Progenitor cell of endocrine pancreas (in vitro differentiated cells): ENCODE results near the gene AEN. TPM values are rescaled to one million over a fixed set of nuclear protein-coding genes. Genes with fewer than 3 reads are reported as not detected.
"Not testable (repeated sequence)": the region's sequence is repeated elsewhere in the genome, so short reads cannot be mapped to it uniquely, and the experiment has no call there.

Source experiments
- DNase-seq: peaks from one replicate; pipeline ENCODE4 v3.0.0; 2021; ENCODE audit warnings: low spot score; ENCODE audit not compliant: unreplicated experiment
- H3K27ac Mint-ChIP-seq: 2 replicates; pipeline ENCODE4 v1.8.0; 2021; ENCODE audit warnings: mild to moderate bottlenecking, moderate library complexity, mixed read lengths
- H3K27me3 Mint-ChIP-seq: 2 replicates; pipeline ENCODE4 v1.8.0; 2021; ENCODE audit warnings: mixed read lengths
- H3K36me3 Mint-ChIP-seq: 2 replicates; pipeline ENCODE4 v1.8.0; 2022; ENCODE audit warnings: mixed read lengths; ENCODE audit not compliant: insufficient read depth
- H3K4me1 Mint-ChIP-seq: 2 replicates; pipeline ENCODE4 v1.8.0; 2021; ENCODE audit warnings: low read depth, mixed read lengths
- H3K4me3 Mint-ChIP-seq: 2 replicates; pipeline ENCODE4 v1.8.0; 2021; ENCODE audit warnings: low read depth, mild to moderate bottlenecking, moderate library complexity, mixed read lengths
- H3K9me3 Mint-ChIP-seq: 2 replicates; pipeline ENCODE4 v1.8.0; 2021; ENCODE audit warnings: low read depth, mixed read lengths
- total RNA-seq: library from RNA; stranded (reverse); gene quantifications from 2 replicates; pipeline ENCODE4 v1.2.1, GENCODE V29; 2021
- TF ChIP-seq, protein P1 (sequence below): fragments of 200-600 bp; sonication (generic); IDR thresholded peaks from one replicate; pipeline ENCODE4 v1.5.0; 2021; ENCODE audit warnings: antibody characterized with exemption, mild to moderate bottlenecking; ENCODE audit not compliant: unreplicated experiment

Gene AEN
- total RNA-seq, 1 donor from 2014 or later = 28.2 TPM

DNA sequence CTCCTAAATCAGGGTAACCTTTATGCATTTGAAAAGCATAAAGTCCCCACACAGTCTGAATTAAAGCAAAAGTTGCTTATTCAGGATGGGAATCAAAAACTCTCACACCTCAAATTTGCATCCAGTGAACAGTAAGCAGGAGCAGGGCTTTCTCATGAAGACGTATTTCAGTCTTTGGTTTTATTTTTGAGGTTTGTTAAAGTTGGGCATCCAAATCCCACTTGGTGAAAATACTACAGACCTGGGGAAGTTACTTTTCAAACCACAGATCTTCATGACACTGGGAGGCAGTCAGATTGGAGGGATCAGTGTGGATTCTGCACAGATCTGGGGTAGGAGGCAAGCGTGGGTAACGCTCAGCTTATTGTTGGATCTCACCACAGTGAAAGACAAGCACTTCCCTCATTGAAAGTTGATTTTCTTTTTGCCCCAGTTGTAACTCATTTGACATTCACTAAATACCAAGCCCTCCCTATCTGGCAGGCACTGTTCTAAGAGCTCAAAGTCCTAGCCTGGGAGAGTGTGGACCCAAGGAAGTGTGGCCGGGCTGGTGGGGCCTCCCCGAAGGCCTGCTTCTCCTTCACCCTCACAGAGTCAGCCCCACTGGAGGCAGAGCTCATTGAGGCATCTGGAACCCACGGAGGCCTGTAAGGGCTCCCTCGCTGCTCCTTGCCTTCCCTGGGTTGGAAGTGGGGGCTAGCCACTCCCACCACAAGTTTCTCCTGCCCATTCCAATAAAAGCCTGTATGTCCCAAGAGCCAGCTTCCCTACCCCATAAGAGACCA, 16.9 kb downstream of the AEN start:
- Mint-ChIP-seq H3K9me3 (no peaks in the 10 kb centered on the region), H3K27me3 (peaks cover 12% of the 10 kb centered on the region), H3K27ac (peak overlapping the region; percentile 93), H3K4me1 (peaks cover 13% of the 10 kb centered on the region), H3K36me3 (peaks cover 4% of the 10 kb centered on the region), H3K4me3 (peak overlapping the region; percentile 36)
- DNase-seq = no peak
- TF ChIP-seq, protein P1, sequence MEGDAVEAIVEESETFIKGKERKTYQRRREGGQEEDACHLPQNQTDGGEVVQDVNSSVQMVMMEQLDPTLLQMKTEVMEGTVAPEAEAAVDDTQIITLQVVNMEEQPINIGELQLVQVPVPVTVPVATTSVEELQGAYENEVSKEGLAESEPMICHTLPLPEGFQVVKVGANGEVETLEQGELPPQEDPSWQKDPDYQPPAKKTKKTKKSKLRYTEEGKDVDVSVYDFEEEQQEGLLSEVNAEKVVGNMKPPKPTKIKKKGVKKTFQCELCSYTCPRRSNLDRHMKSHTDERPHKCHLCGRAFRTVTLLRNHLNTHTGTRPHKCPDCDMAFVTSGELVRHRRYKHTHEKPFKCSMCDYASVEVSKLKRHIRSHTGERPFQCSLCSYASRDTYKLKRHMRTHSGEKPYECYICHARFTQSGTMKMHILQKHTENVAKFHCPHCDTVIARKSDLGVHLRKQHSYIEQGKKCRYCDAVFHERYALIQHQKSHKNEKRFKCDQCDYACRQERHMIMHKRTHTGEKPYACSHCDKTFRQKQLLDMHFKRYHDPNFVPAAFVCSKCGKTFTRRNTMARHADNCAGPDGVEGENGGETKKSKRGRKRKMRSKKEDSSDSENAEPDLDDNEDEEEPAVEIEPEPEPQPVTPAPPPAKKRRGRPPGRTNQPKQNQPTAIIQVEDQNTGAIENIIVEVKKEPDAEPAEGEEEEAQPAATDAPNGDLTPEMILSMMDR = no peak

DNA sequence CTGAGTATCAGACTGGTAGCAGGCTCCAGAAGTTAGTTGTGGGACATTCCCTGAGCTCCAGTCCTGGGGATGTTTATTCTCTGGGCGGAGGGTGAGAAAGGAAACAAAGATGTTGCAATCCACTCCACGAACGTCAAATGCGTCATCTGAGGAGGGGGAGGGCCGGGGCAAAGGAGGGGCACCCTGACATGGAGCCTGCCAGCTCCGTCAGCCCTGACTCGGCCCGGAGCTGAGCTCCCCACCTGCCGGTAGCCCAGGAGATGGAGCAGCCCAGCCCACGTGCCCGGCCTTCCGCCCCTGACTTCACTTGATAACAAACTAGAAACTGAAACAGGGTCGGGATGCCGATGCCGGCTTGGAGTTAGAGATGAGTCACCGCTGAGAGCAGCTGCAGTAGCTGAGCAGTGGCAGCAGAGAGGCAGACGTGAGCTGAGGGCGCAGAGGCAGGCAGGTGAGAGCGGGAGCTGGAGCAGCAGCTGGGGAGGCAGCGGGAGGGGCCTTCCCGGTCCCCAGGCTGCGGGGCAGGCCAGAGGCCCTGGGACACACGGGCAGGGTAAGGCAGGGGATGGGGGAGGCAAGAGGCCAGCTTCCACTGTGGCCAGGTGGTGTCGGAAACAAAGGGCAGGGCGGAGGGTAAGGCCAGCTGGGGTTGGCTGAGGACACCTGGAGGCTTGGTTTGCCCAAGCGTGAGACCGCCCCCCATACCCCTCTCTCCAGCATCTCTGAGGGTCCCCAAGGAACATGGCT, 17.7 kb downstream of the AEN start, which contains the start of gene ISG20:
Gene ISG20 (plus strand): TSS at position 391 of the 747 bp plus-strand sequence. CDS start 351 bp downstream, at position 742.
- Mint-ChIP-seq H3K27me3 (peaks cover 12% of the 10 kb centered on the region), H3K4me1 (peaks cover 13% of the 10 kb centered on the region), H3K36me3 (no peaks in the 10 kb centered on the region), H3K27ac (peak within 1 kb of the TSS; percentile 93), H3K9me3 (no peaks in the 10 kb centered on the region), H3K4me3 (peak within 1 kb of the TSS; percentile 36)
- DNase-seq = peak; percentile 55
- TF ChIP-seq, protein P1 = peak; percentile 44

DNA sequence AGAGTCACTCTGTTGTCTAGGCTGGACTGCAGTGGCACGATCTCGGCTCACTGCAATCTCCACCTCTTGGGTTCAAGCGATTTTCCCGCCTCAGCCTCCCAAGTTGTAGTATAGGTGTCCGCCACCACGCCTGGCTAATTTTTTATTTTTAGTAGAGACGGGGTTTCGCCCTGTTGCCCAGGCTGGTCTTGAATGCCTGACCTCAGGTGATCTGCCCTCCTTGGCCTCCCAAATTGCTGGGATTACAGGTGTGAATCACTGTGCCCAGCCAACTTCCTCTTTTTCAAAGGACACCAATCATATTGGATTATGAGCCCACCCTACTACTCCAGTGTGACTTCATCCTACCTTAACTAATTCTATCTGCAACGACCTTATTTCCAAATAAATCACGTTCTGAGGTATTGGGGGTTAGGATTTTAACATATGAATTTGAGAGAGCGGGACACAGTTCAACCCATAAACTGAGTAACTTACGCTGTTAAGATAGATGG, 20.9 kb downstream of the AEN start:
- TF ChIP-seq, protein P1 = no peak
- no peak for DNase-seq
- H3K4me1 Mint-ChIP-seq = peaks cover 13% of the 10 kb centered on the region
- H3K27ac Mint-ChIP-seq = no peak overlapping the region
- no peak overlapping the region for H3K4me3 Mint-ChIP-seq
- peaks cover 8% of the 10 kb centered on the region for H3K27me3 Mint-ChIP-seq
- no peaks in the 10 kb centered on the region for H3K36me3 Mint-ChIP-seq
- no peaks in the 10 kb centered on the region for H3K9me3 Mint-ChIP-seq

DNA sequence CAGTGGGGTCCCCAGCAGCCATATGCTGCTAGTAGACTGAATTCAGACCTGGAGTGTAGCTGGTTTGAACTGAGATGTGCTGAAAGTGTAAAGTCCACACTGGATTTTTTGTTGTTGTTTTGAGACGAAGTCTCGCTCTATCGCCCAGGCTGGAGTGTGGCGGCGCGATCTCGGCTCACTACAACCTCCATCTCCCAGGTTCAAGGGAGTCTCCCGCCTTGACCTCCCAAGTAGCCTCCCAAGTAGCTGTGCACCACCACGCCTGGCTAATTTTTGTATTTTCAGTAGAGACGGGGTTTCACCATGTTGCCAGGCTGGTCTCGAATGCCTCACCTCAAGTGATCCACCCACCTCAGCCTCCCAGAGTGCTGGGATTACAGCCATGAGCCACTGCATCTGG, 21.4 kb downstream of the AEN start:
- H3K27ac Mint-ChIP-seq, H3K27me3 Mint-ChIP-seq, H3K9me3 Mint-ChIP-seq, H3K4me3 Mint-ChIP-seq, H3K36me3 Mint-ChIP-seq, DNase-seq: not testable (repeated sequence)
- peaks cover 10% of the 10 kb centered on the region for H3K4me1 Mint-ChIP-seq

DNA sequence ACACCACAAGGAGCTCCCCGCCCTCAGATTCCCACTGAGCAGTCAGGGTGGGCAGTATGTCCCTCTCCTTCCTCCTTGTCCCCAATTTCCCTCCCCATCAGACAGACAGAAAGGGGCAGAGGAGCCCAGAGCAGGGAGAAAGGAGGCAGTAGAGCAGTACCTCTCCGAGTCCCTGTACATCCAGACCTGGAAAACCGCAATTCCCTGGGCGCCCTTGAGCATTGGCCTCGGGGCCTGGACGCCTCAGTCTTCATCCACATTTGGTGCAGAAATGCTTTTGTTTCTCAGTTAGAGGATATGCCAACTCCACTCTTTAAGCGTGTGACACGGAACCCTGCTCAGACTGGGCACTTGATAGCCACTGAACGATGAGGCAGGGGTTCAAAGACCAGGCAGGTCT, 23.6 kb downstream of the AEN start:
- DNase-seq = no peak
- H3K4me1 Mint-ChIP-seq = peaks cover 3% of the 10 kb centered on the region
- H3K36me3 Mint-ChIP-seq = no peaks in the 10 kb centered on the region
- H3K27me3 Mint-ChIP-seq = no peaks in the 10 kb centered on the region
- no peak overlapping the region for H3K27ac Mint-ChIP-seq
- no peak overlapping the region for H3K4me3 Mint-ChIP-seq
- TF ChIP-seq, protein P1 = no peak
- no peaks in the 10 kb centered on the region for H3K9me3 Mint-ChIP-seq
